Peyer's patch (tissue), 4 donors: ENCODE measurements around the gene AQP10. TPM values are rescaled to one million over a fixed set of nuclear protein-coding genes. Genes with fewer than 3 reads are reported as not detected.

ENCODE experiments used
- DNase-seq, 3 donors: peaks; one replicate each; pipeline ENCODE4 v3.0.0-alpha.2; 2017 to 2019
- H3K27ac ChIP-seq, 4 donors: fragments of 200-600 bp; sonication (generic); one replicate each; pipeline ENCODE4 v1.5.1; 2016 to 2019
- H3K27me3 ChIP-seq, 2 donors: fragments of 200-600 bp; sonication (generic); one replicate each; pipeline ENCODE4 v1.5.1; 2019
- H3K36me3 ChIP-seq, 3 donors: fragments of 200-600 bp; sonication (generic); one replicate each; pipeline ENCODE4 v1.5.1; 2016 to 2019
- H3K4me1 ChIP-seq, 4 donors: fragments of 200-600 bp; sonication (generic); one replicate each; pipeline ENCODE4 v1.5.1; 2016 to 2019
- H3K4me3 ChIP-seq, 4 donors: fragments of 200-600 bp; sonication (generic); 1 replicate in 3 of 4; 2 replicates in 1 of 4; pipeline ENCODE4 v1.5.1; 2016 to 2019; ENCODE audit warnings: mild to moderate bottlenecking in 1 of 4
- H3K9me3 ChIP-seq, 4 donors: fragments of 200-600 bp; sonication (generic); one replicate each; pipeline ENCODE4 v1.5.1; 2016 to 2019; ENCODE audit warnings: mild to moderate bottlenecking in 1 of 4
- CTCF ChIP-seq, 6 experiments: fragments of 450-650 bp in 4 of 6; fragments of 200-600 bp in 2 of 6; sonication (generic) in 1 of 6; IDR thresholded peaks; one replicate each; pipeline ENCODE4 v1.5.1; 2017 to 2019; ENCODE audit warnings: antibody characterized with exemption in 6 of 6, mild to moderate bottlenecking in 3 of 6, moderate library complexity in 1 of 6
- POLR2A ChIP-seq, 2 donors: fragments of 450-650 bp; IDR thresholded peaks; one replicate each; pipeline ENCODE4 v1.5.1; 2017; ENCODE audit warnings: antibody characterized with exemption in 2 of 2, mild to moderate bottlenecking in 2 of 2, moderate library complexity in 2 of 2
- total RNA-seq, 4 donors: library from RNA; depleted of rRNA; stranded (reverse); fragments of >200 nt; gene quantifications; one replicate each; pipeline ENCODE4 v1.1.0, GENCODE V29; 2016

AQP10 gene
- total RNA-seq, 4 donors from 2014 or later = 0.85 TPM; not detected in 3

- peaks cover 0 to 16% (median 4%) of the 10 kb centered on the region in 4 donors for H3K4me1 ChIP-seq
- peaks cover 0 to 81% (median 0%) of the 10 kb centered on the region in 3 donors for H3K36me3 ChIP-seq
- peak overlapping the region; percentile 46 to 73 (median 61) for H3K27ac ChIP-seq
- TF ChIP-seq CTCF (IDR thresholded peaks at IDR 0.05) (no peak), POLR2A (IDR thresholded peaks at IDR 0.05) (no peak)
- H3K4me3 ChIP-seq = no peak overlapping the region
- no peaks in the 10 kb centered on the region for H3K9me3 ChIP-seq
- no peaks in the 10 kb centered on the region for H3K27me3 ChIP-seq
- DNase-seq = no peak
These were observed 21.2 kb downstream of the AQP10 start for GRCh38 chr1:154342132-154342531.

GRCh38 chr1:154342836-154343472 lies 22.1 kb downstream of the AQP10 start:
- peak overlapping the region in 2 of 4 donors; percentile 19 to 22 for H3K4me3 ChIP-seq
- H3K4me1 ChIP-seq = peaks cover 0 to 13% (median 4%) of the 10 kb centered on the region in 4 donors
- TF ChIP-seq POLR2A (IDR thresholded peaks at IDR 0.05) = peak in 1 of 2 donors; percentile 14
- no peak for TF ChIP-seq CTCF (IDR thresholded peaks at IDR 0.05)
- no peaks in the 10 kb centered on the region for H3K27me3 ChIP-seq
- peak overlapping the region; percentile 46 to 73 (median 61) for H3K27ac ChIP-seq
- peaks cover 0 to 81% (median 0%) of the 10 kb centered on the region in 3 donors for H3K36me3 ChIP-seq
- DNase-seq = peak; percentile 63 to 89 (median 76)
- H3K9me3 ChIP-seq = no peaks in the 10 kb centered on the region

- Histone ChIP-seq H3K4me1 (peaks cover 0 to 8% (median 4%) of the 10 kb centered on the region in 4 donors), H3K4me3 (no peak overlapping the region), H3K9me3 (no peaks in the 10 kb centered on the region), H3K27ac (no peak overlapping the region), H3K27me3 (no peaks in the 10 kb centered on the region), H3K36me3 (peaks cover 0 to 77% (median 0%) of the 10 kb centered on the region in 3 donors)
- peak; percentile 58 to 83 (median 69) for DNase-seq
- TF ChIP-seq CTCF (IDR thresholded peaks at IDR 0.05) (peak; percentile 30 to 57 (median 50)), POLR2A (IDR thresholded peaks at IDR 0.05) (no peak)
These were observed 24.3 kb downstream of the AQP10 start for GRCh38 chr1:154344977-154345837.

GRCh38 chr1:154346276-154346917 lies 25.5 kb downstream of the AQP10 start:
- no peak for DNase-seq
- Histone ChIP-seq H3K4me1 (peaks cover 0 to 11% (median 4%) of the 10 kb centered on the region in 4 donors), H3K4me3 (no peak overlapping the region), H3K9me3 (no peaks in the 10 kb centered on the region), H3K36me3 (peaks cover 0 to 66% (median 0%) of the 10 kb centered on the region in 3 donors), H3K27ac (no peak overlapping the region), H3K27me3 (no peaks in the 10 kb centered on the region)
- TF ChIP-seq CTCF (IDR thresholded peaks at IDR 0.05) (no peak), POLR2A (IDR thresholded peaks at IDR 0.05) (no peak)

GRCh38 chr1:154347961-154348360 lies 27.1 kb downstream of the AQP10 start:
- TF ChIP-seq CTCF (IDR thresholded peaks at IDR 0.05) (no peak), POLR2A (IDR thresholded peaks at IDR 0.05) (no peak)
- Histone ChIP-seq H3K27ac (no peak overlapping the region), H3K36me3 (peaks cover 0 to 51% (median 0%) of the 10 kb centered on the region in 3 donors), H3K27me3 (no peaks in the 10 kb centered on the region), H3K9me3 (no peaks in the 10 kb centered on the region), H3K4me3 (no peak overlapping the region), H3K4me1 (peaks cover 4 to 19% (median 8%) of the 10 kb centered on the region in 4 donors)
- DNase-seq = no peak
